Breast epithelium (tissue), 4 donors: ENCODE data around the gene MPZ. TPM values are rescaled to one million over a fixed set of nuclear protein-coding genes. Genes with fewer than 3 reads are reported as not detected.
"Not testable (repeated sequence)": the region's sequence is repeated elsewhere in the genome, so short reads cannot be mapped to it uniquely, and the experiment has no call there.

Experiments
- DNase-seq, 2 donors: peaks; one replicate each; pipeline ENCODE4 v3.0.0-alpha.2; 2019; ENCODE audit warnings: low spot score in 2 of 2
- H3K27ac ChIP-seq, 2 donors: fragments of 200-600 bp; sonication (generic) in 1 of 2; one replicate each; pipeline ENCODE4 v1.5.1; 2016 to 2019; ENCODE audit warnings: mild to moderate bottlenecking in 1 of 2
- H3K27me3 ChIP-seq, 2 donors: fragments of 200-600 bp; sonication (generic) in 1 of 2; one replicate each; pipeline versions ENCODE4 v1.5.1 to v1.6.0; 2017 to 2019; ENCODE audit warnings: control low read depth in 1 of 2, mild to moderate bottlenecking in 1 of 2
- H3K36me3 ChIP-seq: fragments of 200-600 bp; one replicate; pipeline ENCODE4 v1.5.1; 2019
- H3K4me1 ChIP-seq, 2 donors: fragments of 200-600 bp; sonication (generic); one replicate each; pipeline ENCODE4 v1.5.1; 2016 to 2019; ENCODE audit warnings: control low read depth in 1 of 2
- H3K4me3 ChIP-seq, 3 donors: fragments of 200-600 bp; sonication (generic); 1 replicate in 2 of 3; 2 replicates in 1 of 3; pipeline ENCODE4 v1.5.1; 2016 to 2019; ENCODE audit warnings: mild to moderate bottlenecking in 3 of 3, moderate library complexity in 2 of 3
- H3K9me3 ChIP-seq, 2 donors: fragments of 200-600 bp; sonication (generic) in 1 of 2; one replicate each; pipeline ENCODE4 v1.5.1; 2016 to 2019; ENCODE audit warnings: control low read depth in 1 of 2
- CTCF ChIP-seq, 3 donors: fragments of 450-650 bp; IDR thresholded peaks; one replicate each; pipeline ENCODE4 v1.5.1; 2016 to 2017; ENCODE audit warnings: antibody characterized with exemption in 3 of 3, mild to moderate bottlenecking in 3 of 3, moderate library complexity in 3 of 3
- POLR2A ChIP-seq: fragments of 450-650 bp; IDR thresholded peaks from one replicate; pipeline ENCODE4 v1.6.1; 2016; ENCODE audit warnings: antibody characterized with exemption, mild to moderate bottlenecking, moderate library complexity
- POLR2AphosphoS5 ChIP-seq, 3 donors: sonication (generic); formaldehyde crosslinking; IDR thresholded peaks; one replicate each; pipeline ENCODE4 v1.6.1; 2017; ENCODE audit warnings: antibody characterized with exemption in 3 of 3
- intact Hi-C: fragments of 100-400 bp; cut with DNase I; formaldehyde crosslinking; loops from one replicate; pipeline ENCODE4 v1.15.1; 2023; ENCODE audit warnings: low total_unique reads
- total RNA-seq, 3 donors: library from RNA; depleted of rRNA; stranded (reverse); fragments of >200 nt; gene quantifications; one replicate each; pipeline ENCODE4 v1.1.0, GENCODE V29; 2016

Gene MPZ
- total RNA-seq, 3 donors from 2014 or later, result 1.3 to 3.6 (median 3.2) TPM

GRCh38 chr1:161342177-161342576 is 32.4 kb upstream of the MPZ start:
- Histone ChIP-seq H3K36me3 (no peaks in the 10 kb centered on the region), H3K4me1 (no peaks in the 10 kb centered on the region), H3K9me3 (no peaks in the 10 kb centered on the region), H3K4me3 (no peak overlapping the region), H3K27me3 (no peaks in the 10 kb centered on the region), H3K27ac (no peak overlapping the region)
- no peak for DNase-seq
- intact Hi-C loops, result no loop called here
- TF ChIP-seq POLR2AphosphoS5 (IDR thresholded peaks at IDR 0.05), result no peak
- no peak for TF ChIP-seq POLR2A
- TF ChIP-seq CTCF (IDR thresholded peaks at IDR 0.05), result no peak

GRCh38 chr1:161335796-161336195 is 26.0 kb upstream of the MPZ start:
- Histone ChIP-seq H3K9me3 (no peaks in the 10 kb centered on the region), H3K27me3 (no peaks in the 10 kb centered on the region), H3K27ac (peak overlapping the region in 1 of 2 donors; percentile 28), H3K4me3 (no peak overlapping the region), H3K4me1 (no peaks in the 10 kb centered on the region), H3K36me3 (peaks cover 5% of the 10 kb centered on the region)
- intact Hi-C loops, result no loop called here
- no peak for DNase-seq
- TF ChIP-seq POLR2AphosphoS5 (IDR thresholded peaks at IDR 0.05), result no peak

- Histone ChIP-seq H3K27ac (no peak overlapping the region), H3K9me3 (no peaks in the 10 kb centered on the region)
Observed at GRCh38 chr1:161333166-161333565, 23.4 kb upstream of the MPZ start.

GRCh38 chr1:161330346-161330745 is 20.6 kb upstream of the MPZ start:
- Histone ChIP-seq H3K27ac (no peak overlapping the region), H3K36me3 (peaks cover 18% of the 10 kb centered on the region), H3K4me3 (no peak overlapping the region)

More at GRCh38 chr1:161333166-161333565, 23.4 kb upstream of the MPZ start:
- intact Hi-C loops, result no loop called here
- Histone ChIP-seq H3K4me3 (no peak overlapping the region), H3K36me3 (peaks cover 18% of the 10 kb centered on the region), H3K4me1 (no peaks in the 10 kb centered on the region), H3K27me3 (no peaks in the 10 kb centered on the region)
- DNase-seq, result no peak
- no peak for TF ChIP-seq POLR2A
- no peak for TF ChIP-seq POLR2AphosphoS5 (IDR thresholded peaks at IDR 0.05)
- no peak for TF ChIP-seq CTCF (IDR thresholded peaks at IDR 0.05)

GRCh38 chr1:161324020-161324419 is 14.3 kb upstream of the MPZ start:
- Histone ChIP-seq H3K36me3 (peaks cover 3% of the 10 kb centered on the region), H3K27me3 (no peaks in the 10 kb centered on the region)
- no peak for DNase-seq

More at GRCh38 chr1:161330346-161330745, 20.6 kb upstream of the MPZ start:
- intact Hi-C loops, result no loop called here
- H3K27me3 ChIP-seq, result no peaks in the 10 kb centered on the region
- H3K4me1 ChIP-seq, result no peaks in the 10 kb centered on the region
- TF ChIP-seq POLR2AphosphoS5 (IDR thresholded peaks at IDR 0.05), result no peak
- no peak for TF ChIP-seq POLR2A
- no peak for TF ChIP-seq CTCF (IDR thresholded peaks at IDR 0.05)
- DNase-seq, result no peak
- no peaks in the 10 kb centered on the region for H3K9me3 ChIP-seq

GRCh38 chr1:161315841-161316674 is 6.3 kb upstream of the MPZ start:
- intact Hi-C loops, H3K4me3 ChIP-seq, H3K27ac ChIP-seq, DNase-seq, H3K9me3 ChIP-seq, H3K36me3 ChIP-seq, H3K27me3 ChIP-seq, H3K4me1 ChIP-seq: not testable (repeated sequence)

More at GRCh38 chr1:161324020-161324419, 14.3 kb upstream of the MPZ start:
- Histone ChIP-seq H3K4me3 (no peak overlapping the region), H3K27ac (no peak overlapping the region), H3K4me1 (no peaks in the 10 kb centered on the region), H3K9me3 (no peaks in the 10 kb centered on the region)
- intact Hi-C loops, result no loop called here
- TF ChIP-seq POLR2AphosphoS5 (IDR thresholded peaks at IDR 0.05) (no peak), POLR2A (no peak), CTCF (IDR thresholded peaks at IDR 0.05) (no peak)
